GM19468 (cell line): ENCODE measurements around the gene PUS10.

Experiments used
- ATAC-seq: cut with Tn5 transposase; IDR thresholded peaks from one replicate; pipeline ENCODE4 v1.9.1; 2021; ENCODE audit warnings: mild to moderate bottlenecking, moderate library complexity, moderate number of reproducible peaks; ENCODE audit not compliant: unreplicated experiment; ENCODE audit errors: extremely low read depth

The PUS10 gene

DNA sequence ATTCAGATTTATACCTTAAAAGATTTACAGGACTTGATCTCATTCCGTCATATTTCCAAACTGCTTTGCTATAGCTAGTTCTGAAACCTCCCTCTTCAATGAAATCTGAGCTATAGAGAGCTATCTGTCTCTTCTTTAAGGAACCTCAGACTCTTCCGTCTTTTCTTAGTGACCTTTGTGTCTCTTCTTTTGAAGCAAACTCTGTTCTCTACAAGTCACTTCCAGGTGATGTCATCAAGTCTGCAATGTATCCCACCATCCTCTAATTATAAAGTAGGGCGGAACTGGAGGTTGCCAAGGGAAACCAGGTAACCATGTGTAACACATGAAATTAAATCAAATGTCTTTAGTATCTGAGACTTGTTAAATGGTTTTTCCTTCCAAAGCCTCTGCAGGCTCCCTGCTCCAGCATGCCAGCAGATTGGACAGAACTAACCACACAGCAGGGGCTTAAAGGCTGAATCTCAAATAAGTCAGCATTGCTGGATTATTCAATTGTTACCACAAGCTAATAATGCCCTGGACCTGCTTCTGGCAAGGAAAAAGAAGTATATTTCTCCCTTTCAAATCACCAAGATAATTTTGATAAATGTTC is 41.7 kb downstream of the PUS10 start:
- ATAC-seq = no peak

DNA sequence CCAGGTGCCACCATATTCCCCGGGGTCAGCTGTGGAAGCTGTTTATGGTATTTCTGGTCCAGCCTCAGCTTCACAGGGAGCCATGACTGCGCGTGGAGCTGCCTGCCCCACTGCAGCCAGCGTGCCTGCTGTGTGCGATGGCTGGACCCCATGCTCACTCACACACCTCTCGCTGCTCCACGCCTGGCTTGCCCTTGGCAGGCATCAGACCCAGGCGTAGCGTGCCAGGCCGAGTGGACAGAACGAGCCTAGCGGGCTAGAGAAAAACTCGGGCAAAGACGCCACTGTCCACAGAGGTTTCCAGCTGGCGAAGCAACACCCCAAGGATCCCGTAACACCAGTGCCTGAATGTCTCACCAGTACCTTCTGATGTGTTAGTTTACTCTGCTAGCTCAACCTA is 43.4 kb downstream of the PUS10 start:
- no peak for ATAC-seq

DNA sequence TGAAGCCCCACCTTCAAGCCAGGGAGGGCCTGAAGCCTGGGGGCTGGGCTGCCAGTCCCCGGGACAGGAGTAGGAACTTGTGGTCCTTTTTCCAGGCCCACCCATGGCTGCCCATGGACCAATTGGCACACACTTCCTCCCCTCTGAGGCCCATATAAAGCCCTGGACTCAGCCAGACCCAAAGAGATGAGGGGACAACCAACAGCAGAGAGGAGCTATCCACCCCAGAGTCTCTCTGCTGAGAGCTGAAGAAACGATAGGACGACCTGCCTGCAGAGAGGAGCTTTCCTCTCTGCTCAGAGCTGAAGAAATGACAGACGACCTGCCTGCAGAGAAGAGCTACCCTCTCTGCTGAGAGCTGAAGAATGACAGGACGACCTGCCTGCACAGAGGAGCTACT is 44.4 kb downstream of the PUS10 start:
- ATAC-seq = no peak

DNA sequence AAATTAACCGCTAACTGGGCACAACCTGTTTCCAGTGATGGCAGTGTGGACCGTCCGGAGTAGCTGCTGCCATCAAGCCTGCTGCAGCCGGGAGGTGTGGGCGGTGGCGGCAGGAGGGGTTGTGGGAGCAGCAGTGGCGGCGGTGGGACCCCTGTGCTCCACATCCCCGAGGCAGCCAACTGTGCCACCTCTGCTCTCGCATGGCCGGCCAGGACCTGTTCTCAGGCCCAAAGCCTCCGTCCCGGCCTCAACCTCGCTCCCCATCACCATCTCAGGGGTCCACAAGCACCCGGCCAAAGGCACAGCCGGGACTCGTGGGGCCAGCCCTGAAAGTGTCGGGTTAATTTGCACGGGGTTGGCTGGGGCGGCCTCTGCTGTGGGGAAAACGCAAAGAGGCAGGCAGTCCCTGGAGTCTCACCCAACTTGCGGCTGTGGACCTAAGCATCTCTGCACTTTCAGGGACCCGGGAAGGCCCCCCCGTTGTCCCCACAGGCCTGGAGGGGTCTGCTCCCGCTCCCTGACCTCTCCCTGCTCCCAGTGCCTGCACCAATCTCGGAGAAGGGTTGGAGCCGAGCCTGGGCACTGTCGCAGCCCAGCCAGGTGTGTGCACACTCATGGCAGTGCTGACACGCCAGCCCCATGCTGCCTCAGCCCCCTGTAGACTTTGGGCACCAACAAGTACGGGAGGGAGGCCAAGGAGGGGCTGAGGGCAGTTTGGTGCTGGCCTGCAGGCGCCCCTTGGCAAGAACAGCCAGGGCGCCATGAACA is 45.0 kb downstream of the PUS10 start:
- no peak for ATAC-seq

DNA sequence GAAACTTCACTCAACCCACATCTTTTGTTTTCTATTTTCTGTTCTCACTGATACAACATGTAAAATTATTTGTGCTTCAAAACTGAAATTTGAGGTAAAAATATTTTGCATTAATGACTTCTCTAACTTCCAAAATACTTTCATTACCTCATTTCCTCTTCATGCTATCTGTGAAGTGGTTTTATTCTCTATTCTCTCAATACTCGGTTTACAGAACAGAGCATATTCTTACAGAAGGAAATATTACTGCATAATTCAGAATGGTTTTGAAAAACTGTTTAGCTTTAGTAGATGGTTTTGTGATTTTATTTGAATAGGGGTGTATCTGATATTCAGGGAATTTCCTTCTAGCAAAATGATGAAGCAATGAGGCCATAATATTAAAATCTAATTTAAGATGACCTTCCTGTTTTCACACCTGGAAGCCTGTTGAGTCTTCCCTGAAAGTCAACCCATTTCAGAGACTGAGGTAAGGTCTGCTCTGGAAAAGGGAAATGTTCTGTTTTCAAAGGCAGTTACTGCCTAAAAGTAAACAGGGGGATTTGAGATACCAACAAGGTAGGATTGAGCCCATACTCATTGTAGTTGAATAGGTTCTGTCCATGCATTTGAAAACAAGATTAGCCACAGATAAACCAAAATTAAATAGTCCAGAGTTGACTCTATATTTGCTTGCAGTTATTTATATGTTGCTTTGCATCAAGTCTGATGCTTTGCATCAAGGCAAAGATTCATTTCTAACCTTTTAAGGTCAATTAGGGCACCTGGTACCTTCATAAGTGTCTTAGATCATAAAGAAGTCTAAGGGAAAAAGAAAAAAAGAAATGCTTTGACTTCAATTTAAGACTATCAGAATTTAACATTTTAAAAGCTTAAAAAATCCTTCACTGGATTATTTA is 51.3 kb downstream of the PUS10 start:
- peak; percentile 8 for ATAC-seq

DNA sequence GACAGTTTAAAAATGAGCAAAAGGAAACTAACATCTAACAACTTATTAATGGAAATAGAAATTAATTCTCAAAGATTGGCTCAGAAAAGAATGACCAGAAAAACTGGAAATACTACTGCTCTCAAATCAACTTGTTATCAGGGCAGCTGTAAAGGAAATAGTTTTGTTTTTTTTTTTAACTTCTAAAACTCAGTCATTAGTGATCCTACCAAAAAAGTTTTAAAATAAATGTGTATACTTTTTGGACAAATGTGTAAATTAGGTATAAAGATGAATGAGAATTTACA is 52.6 kb downstream of the PUS10 start:
- no peak for ATAC-seq

DNA sequence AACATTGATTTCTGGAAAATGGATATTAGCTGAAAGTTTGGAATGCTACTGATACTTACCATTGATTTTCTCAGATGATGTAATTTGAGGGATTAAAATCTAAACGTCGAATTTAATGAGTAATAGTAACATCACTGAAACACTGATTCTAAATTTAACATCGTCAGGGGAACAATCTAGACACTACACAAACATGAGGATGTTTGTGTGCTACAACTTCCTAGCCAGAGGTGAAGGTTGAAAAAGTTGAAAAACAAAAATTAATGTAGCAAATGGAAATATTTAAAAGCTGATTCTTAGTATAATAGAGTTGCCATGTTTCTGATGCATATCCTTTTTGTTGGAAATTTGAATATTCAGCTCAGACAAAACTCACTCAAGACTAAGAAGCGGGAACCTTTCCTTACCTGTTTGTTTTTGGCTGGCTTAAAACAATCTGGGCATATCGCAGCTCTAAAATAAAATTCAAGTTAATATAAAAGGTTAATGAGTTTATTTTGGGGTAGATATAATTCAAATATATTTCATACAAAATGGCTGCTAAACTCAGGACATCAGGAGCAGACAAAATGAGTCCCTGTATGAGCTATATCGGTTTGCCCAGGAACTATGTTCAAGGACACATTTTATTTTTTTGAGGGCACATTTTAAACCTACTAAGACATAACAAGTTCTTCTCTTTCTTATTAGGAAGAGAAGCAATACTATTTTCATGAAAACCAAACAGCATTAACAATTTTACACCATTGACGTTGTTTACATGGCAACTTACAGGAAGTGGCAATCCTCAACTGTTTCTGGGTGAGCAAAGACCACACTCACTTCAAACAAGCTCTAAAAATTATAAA is 53.2 kb downstream of the PUS10 start:
- no peak for ATAC-seq

DNA sequence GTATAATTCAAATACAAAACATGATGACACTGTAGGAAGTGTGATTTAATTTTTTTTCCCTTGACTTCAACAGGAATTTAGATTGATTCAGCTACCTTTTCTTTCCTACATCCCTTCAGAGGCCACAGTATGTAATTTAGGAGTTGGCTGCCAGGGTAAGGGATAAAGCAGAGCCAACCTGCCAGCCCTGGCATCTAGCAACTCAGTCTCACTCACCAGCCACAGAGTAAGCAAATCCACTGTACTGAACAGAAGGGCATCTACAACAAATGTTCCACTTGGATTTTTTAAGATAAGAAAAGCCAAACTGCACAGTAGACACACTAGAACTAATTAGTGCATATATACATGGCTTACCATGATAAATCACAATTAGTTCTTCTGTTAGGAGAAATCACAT is 54.9 kb downstream of the PUS10 start:
- ATAC-seq = no peak

DNA sequence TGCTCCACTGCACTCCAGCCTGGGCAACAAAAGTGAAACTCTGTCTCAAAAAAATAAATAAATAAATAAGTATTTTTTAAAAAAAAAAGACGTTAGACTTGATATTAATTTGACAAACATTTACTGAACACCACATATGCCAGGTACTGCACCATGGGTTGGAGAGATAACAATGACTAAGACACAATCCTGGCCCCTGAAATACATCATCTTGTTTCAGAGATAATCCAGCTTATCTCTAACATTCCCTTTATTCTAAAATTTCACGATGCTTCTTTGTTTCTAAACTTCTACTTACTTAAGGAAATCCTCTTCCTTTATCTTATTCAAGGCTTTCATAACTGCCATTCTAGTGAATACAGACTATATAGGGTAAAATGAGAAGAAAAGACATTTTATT is 55.5 kb downstream of the PUS10 start:
- ATAC-seq = no peak

DNA sequence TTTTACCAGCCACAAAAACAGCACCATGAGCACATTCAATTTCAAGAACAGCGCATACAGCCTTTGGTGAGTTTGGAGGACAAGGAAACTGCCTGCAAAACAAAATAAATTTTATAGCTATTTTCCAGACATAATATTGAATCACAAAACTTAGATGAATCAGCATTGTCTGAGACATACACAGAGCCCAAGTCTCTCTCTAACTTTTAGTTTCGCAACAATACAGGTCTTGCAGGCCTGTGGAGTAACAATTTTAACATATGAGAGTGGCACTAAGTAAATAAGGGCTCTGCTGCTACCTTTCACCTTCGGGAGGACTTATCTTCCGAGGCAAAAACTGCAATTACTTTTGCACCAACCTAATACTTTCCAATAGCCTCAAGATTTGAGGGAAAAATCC is 56.6 kb downstream of the PUS10 start:
- ATAC-seq = no peak

DNA sequence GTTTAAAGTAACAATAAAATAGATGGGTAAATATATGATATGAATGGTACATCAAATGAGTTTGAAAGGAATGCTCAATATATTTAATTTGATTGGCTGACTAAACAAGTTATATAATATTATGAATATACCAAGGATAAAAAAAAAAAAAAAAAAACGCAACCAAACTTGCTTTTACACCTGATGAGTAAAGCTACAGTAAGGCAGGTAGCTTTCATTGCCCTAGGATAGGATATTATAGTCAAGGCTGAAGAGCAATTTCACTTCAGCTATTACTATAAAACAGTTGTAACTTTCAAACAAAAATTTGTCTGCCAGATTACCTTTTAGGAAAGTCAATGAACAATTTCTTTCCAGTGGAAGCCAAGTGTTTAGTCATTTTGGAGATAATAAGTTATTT is 57.3 kb downstream of the PUS10 start:
- no peak for ATAC-seq

DNA sequence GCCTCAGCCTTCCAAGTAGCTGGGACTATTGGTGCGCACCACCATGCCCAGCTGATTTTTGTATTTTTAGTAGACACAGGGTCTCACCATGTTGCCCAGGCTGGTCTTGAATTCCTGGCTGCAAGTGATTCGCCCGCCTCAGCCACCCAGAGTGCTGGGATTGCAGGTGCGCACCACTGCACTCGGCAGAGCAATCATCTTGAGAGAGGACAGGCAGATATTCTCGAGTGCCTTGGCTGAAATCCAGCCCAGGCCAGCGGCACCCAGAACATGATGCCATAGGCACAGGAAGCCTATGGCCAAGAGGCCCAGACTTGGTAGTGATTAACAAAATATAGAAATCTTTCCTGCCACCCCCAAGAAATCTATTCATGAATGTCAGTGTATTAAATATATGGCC is 58.6 kb downstream of the PUS10 start:
- no peak for ATAC-seq

DNA sequence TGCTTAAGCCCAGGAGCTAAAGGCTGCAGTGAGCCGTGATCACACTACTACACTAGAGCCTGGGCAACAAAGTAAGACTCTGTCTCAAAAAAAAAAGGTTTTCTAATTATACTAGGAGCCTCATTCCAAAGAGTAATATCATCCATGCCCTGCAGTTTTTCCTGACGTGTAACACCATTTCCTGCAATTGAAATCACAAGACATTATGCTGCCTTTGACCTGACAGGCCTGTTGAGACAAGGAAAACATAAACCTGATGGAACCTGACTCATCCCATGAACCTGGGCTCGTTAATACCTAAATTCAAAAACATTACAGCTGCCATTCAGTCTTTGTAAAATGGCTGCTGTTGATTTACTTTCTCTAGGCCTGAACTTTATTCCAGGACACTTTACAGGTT is 59.3 kb downstream of the PUS10 start:
- no peak for ATAC-seq

DNA sequence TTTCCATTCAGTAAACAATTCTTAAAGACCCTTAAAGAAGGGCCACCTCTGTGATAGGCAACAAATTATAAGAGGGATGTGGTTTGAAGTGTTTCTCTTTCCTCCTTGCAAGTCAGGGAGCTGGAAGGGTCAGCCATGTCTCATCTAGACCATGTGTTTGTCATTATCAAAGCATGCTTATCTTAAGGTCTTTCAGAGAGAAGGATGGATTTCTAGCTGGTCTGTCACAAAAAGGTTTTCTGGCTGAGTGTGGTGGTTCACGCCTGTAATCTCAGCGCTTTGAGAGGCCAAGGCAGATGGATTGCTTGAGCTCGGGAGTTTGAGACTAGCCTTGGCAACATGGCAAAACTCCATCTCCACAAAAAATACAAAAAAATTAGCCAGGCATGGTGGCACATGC is 59.7 kb downstream of the PUS10 start:
- no peak for ATAC-seq

DNA sequence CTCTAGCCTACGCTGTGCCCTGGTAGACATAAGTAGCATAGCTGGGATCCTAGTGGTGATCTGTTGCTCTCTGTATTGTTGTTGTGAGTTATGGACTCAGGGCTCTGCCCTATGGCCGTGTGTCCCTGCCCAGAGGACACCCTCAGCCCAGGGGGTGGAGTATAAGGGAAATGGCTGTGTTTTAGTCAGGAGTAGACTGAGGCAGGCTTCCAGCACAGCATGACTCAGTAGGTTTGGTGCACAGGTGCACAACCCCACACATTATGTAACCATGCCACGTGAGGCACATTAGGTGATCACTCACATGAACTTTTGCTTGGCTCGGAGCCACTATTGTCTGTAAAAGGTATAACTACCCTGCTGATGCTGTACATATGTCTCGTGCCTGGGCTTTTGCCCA is 60.4 kb downstream of the PUS10 start:
- ATAC-seq = no peak

DNA sequence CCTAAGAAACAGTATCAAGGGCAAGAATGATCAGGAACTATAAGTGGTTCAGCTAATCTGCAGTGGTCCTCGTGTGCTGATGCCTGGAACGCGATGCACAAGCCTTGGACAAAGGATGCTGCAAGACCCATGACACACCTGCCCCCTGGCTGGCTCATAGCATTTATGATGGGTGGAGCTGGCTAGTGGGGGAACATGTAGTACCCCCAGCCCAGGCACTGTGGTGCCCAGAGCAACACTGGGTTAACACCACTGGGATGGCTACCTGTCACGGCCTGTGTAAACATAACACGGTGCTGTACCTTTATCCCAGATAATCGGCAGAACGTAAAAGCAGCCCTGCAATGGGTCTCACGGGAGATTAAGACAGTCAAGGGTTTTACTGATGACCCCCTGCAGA is 60.8 kb downstream of the PUS10 start:
- ATAC-seq = no peak

DNA sequence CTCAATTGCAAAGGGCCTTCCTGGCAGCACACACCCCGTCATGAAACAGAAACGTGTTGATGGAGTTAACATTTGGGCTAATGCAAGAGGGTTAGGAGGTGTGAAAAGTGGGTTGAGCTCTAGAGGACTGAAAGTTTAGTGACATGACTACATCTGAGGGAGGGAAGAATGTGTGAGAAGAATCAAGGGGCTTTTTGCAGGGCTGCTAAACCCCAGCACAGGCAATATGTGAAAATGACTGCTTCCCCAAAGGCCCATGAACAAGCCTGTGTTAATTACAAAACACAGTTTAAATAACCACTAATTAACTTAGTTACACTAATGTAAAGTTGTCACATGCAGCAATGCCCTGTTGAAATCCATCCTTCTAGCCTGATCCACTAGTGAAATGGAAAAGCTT is 63.9 kb downstream of the PUS10 start:
- ATAC-seq = peak; percentile 32

DNA sequence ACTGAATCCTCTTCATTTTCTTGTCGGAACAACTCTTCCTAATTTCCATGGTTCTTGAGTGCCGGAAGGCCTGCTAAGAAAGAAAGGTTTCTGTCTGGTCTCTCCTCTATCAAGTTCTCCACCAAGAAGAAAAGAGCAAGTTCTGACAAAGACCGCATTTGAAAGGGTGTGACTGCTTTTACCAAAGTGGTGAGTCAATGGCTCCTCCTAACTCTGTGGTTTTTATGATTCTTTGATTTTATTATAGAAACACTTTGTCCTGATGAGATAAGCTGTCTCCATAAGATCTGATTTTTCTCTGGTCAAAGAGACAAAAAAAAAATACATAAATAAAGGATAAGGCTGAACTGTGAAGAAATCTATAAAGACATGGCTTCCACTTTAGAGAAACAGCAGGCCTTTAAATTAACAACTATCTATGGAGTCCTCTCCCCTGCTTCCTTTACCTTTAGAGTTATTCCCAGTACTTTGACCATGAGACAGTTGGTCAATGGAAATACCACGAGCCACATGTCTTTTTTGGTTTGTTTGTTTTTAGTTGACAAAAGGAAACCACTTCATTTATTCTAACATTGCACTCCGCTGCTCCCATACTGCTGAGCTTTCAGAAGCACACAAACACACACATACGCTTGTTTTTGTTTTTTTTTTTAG is 69.0 kb downstream of the PUS10 start:
- no peak for ATAC-seq

DNA sequence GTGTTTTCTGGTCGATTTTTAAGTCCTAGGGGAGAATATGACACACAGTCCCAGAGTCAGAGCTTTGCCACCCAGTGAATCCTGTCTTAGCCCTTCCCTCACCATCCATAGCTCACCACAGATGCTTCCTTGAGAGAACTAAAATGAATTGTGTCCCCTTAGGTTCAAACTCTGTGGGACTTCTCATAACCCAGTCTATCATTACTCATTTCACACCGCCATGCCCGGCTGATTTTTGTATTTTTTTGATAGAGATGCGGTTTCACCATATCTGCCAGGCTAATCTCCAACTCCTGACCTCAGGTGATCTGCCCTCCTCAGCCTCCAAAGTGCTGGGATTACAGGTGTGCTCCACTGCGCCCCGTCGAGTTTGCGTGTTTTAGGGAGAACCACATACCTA is 69.9 kb downstream of the PUS10 start:
- no peak for ATAC-seq

DNA sequence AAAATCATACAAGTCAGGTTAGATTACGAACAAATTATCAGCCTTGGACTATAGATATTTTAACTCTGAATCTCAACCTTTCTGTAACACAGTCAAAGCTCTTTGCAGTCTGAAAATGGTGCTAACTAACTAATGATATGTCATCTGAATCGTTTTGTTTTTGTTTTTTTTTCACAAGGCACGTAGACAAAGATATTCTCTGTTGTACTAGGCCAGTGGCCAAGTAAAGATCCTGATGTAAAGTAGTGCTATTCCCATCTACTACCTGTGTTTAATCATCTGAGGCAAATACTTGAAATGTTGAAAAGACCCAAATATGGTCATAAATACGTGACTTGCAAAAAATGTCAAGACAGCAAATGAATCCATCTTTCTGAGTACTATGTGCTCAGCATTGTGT is 71.0 kb downstream of the PUS10 start:
- no peak for ATAC-seq
